Ishikawa (cell line): ENCODE measurements around the gene S100A4.

Source experiments
- CEBPB ChIP-seq: IDR thresholded peaks from 2 replicates; pipeline ENCODE4 v1.6.1; 2012
- CREB1 ChIP-seq: IDR thresholded peaks from 2 replicates; pipeline ENCODE4 v1.6.1; 2012; ENCODE audit warnings: low read depth
- EGR1 ChIP-seq: IDR thresholded peaks from 2 replicates; pipeline ENCODE4 v1.6.1; 2012
- EP300 ChIP-seq: IDR thresholded peaks from 2 replicates; pipeline ENCODE4 v1.6.1; 2012; ENCODE audit warnings: borderline replicate concordance
- FOXM1 ChIP-seq: IDR thresholded peaks from 2 replicates; pipeline ENCODE4 v1.6.1; 2012; ENCODE audit warnings: low read depth, borderline replicate concordance
- MAX ChIP-seq: IDR thresholded peaks from 2 replicates; pipeline ENCODE4 v1.6.1; 2012
- NFIC ChIP-seq: IDR thresholded peaks from 2 replicates; pipeline ENCODE4 v1.6.1; 2012
- RAD21 ChIP-seq: IDR thresholded peaks from 2 replicates; pipeline ENCODE4 v1.6.1; 2012; ENCODE audit warnings: low read depth
- TAF1 ChIP-seq: IDR thresholded peaks from 2 replicates; pipeline ENCODE4 v1.6.1; 2012; ENCODE audit warnings: low read depth, mild to moderate bottlenecking
- TCF12 ChIP-seq: IDR thresholded peaks from 2 replicates; pipeline ENCODE4 v1.6.1; 2012; ENCODE audit warnings: low read depth
- TEAD4 ChIP-seq: IDR thresholded peaks from 2 replicates; pipeline ENCODE4 v1.6.1; 2012
- YY1 ChIP-seq: IDR thresholded peaks from 2 replicates; pipeline ENCODE4 v1.6.1; 2012; ENCODE audit warnings: low read depth
- ZBTB7A ChIP-seq: IDR thresholded peaks from 2 replicates; pipeline ENCODE4 v1.6.1; 2012; ENCODE audit warnings: low read depth
- TF ChIP-seq, protein P1 (sequence below): IDR thresholded peaks from 2 replicates; pipeline ENCODE4 v1.6.1; 2012; ENCODE audit warnings: low read depth, mild to moderate bottlenecking
- TF ChIP-seq, protein P2 (sequence below): IDR thresholded peaks from 2 replicates; pipeline ENCODE4 v1.6.1; 2012

Gene S100A4

DNA sequence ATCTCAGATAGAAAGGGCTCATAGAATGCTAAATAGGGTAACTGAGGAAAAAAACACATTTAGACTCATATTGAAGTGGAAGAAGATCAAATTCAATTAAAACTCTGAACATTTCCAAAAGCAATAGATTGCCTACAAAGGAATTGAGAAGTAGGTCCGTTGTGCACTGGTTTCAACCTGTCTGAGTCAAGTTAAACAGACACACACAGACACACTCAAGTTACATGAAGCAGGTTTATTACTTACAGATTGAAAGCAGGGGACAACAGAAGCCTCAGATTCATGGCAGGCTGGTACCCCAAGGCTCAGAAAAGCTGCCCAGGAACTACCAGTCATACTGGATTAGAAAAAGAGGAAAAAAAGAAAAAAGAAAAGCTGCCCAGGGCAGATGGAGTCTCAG, 40.7 kb upstream of the S100A4 start:
- no peak for TF ChIP-seq CREB1
- TF ChIP-seq EP300, result no peak
- no peak for TF ChIP-seq TAF1
- no peak for TF ChIP-seq TCF12
- TF ChIP-seq TEAD4, result no peak

DNA sequence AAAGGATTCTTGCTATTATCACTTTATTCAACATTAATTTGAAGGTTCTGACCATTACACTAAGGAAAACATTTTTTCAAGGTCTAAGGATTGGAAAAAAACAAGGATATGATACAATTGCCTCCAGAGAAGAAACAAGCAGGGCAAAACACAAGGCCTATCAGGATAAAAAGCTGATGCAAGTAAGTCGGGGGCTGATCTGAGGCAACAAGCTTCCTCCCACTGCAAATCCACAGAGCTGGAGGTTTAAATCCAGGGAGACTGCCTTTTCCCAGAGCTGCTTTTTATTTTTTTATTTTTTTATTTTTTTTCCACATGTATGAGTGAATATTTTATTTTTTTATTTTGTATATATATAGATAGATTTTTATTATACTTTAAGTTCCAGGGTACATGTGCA, 39.4 kb upstream of the S100A4 start:
- TF ChIP-seq, protein P1, sequence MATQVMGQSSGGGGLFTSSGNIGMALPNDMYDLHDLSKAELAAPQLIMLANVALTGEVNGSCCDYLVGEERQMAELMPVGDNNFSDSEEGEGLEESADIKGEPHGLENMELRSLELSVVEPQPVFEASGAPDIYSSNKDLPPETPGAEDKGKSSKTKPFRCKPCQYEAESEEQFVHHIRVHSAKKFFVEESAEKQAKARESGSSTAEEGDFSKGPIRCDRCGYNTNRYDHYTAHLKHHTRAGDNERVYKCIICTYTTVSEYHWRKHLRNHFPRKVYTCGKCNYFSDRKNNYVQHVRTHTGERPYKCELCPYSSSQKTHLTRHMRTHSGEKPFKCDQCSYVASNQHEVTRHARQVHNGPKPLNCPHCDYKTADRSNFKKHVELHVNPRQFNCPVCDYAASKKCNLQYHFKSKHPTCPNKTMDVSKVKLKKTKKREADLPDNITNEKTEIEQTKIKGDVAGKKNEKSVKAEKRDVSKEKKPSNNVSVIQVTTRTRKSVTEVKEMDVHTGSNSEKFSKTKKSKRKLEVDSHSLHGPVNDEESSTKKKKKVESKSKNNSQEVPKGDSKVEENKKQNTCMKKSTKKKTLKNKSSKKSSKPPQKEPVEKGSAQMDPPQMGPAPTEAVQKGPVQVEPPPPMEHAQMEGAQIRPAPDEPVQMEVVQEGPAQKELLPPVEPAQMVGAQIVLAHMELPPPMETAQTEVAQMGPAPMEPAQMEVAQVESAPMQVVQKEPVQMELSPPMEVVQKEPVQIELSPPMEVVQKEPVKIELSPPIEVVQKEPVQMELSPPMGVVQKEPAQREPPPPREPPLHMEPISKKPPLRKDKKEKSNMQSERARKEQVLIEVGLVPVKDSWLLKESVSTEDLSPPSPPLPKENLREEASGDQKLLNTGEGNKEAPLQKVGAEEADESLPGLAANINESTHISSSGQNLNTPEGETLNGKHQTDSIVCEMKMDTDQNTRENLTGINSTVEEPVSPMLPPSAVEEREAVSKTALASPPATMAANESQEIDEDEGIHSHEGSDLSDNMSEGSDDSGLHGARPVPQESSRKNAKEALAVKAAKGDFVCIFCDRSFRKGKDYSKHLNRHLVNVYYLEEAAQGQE, result no peak
- TF ChIP-seq CREB1 (no peak), ZBTB7A (no peak), EGR1 (no peak), TAF1 (no peak), NFIC (no peak), TCF12 (no peak), RAD21 (no peak), CEBPB (no peak), EP300 (no peak), TEAD4 (no peak)

GRCh38 chr1:153583976-153584375, 38.4 kb upstream of the S100A4 start:
- TF ChIP-seq MAX (no peak), EGR1 (no peak), YY1 (no peak), CREB1 (no peak), NFIC (no peak), RAD21 (no peak), FOXM1 (no peak)
- TF ChIP-seq, protein P2, sequence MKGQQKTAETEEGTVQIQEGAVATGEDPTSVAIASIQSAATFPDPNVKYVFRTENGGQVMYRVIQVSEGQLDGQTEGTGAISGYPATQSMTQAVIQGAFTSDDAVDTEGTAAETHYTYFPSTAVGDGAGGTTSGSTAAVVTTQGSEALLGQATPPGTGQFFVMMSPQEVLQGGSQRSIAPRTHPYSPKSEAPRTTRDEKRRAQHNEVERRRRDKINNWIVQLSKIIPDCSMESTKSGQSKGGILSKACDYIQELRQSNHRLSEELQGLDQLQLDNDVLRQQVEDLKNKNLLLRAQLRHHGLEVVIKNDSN, result no peak

- no peak for TF ChIP-seq CEBPB
- no peak for TF ChIP-seq EGR1
- TF ChIP-seq, protein P2, result no peak
- TF ChIP-seq ZBTB7A, result no peak
- no peak for TF ChIP-seq FOXM1
- no peak for TF ChIP-seq CREB1
- TF ChIP-seq NFIC, result no peak
- no peak for TF ChIP-seq TCF12
- TF ChIP-seq, protein P1, result no peak
- no peak for TF ChIP-seq MAX
- TF ChIP-seq TEAD4, result no peak
- no peak for TF ChIP-seq YY1
- no peak for TF ChIP-seq EP300
- TF ChIP-seq RAD21, result no peak
- TF ChIP-seq TAF1, result no peak
Observed at GRCh38 chr1:153578936-153579335, 33.3 kb upstream of the S100A4 start.

GRCh38 chr1:153578490-153578889, 32.9 kb upstream of the S100A4 start:
- TF ChIP-seq TAF1, result no peak
- no peak for TF ChIP-seq NFIC
- TF ChIP-seq YY1, result no peak
- TF ChIP-seq RAD21, result no peak
- TF ChIP-seq MAX, result no peak
- TF ChIP-seq TEAD4, result no peak
- no peak for TF ChIP-seq CEBPB
- no peak for TF ChIP-seq FOXM1
- no peak for TF ChIP-seq CREB1
- no peak for TF ChIP-seq EP300
- TF ChIP-seq, protein P1, result no peak
- no peak for TF ChIP-seq EGR1
- TF ChIP-seq, protein P2, result no peak
- no peak for TF ChIP-seq TCF12
- no peak for TF ChIP-seq ZBTB7A
